Cardiac septum (tissue), 1 donor: ENCODE results near the gene SYT8. TPM values are rescaled to one million over a fixed set of nuclear protein-coding genes. Genes with fewer than 3 reads are reported as not detected.
"Not testable (repeated sequence)": the region's sequence is repeated elsewhere in the genome, so short reads cannot be mapped to it uniquely, and the experiment has no call there.

Experiments
- DNase-seq: peaks from one replicate; pipeline ENCODE4 v3.0.0-alpha.2; 2020; ENCODE audit warnings: low spot score
- intact Hi-C: fragments of 100-400 bp; cut with DNase I; formaldehyde crosslinking; loops from one replicate; pipeline ENCODE4 v1.14.0; 2022
- total RNA-seq: library from RNA; stranded (reverse); fragmentation: NEBNext Ultra II Directional; extraction: Animal tissue kit (Norgen Biotek cat#: 25700); gene quantifications from one replicate; pipeline ENCODE4 v1.2.1, GENCODE V29; 2021
- donor health status: DM: no; HTN: no; CAD: no.

The SYT8 gene
- total RNA-seq, 1 donor from 2014 or later: not detected

GRCh38 chr11:1867381-1867780, 32.6 kb downstream of the SYT8 start:
- intact Hi-C loops: no loop called here
- no peak for DNase-seq

- DNase-seq: no peak
- intact Hi-C loops: no loop called here
Observed at GRCh38 chr11:1868056-1868635, 33.4 kb downstream of the SYT8 start.

GRCh38 chr11:1868636-1869291, 34.0 kb downstream of the SYT8 start:
- DNase-seq: no peak
- intact Hi-C loops: no loop called here

GRCh38 chr11:1869427-1870325, 34.9 kb downstream of the SYT8 start:
- no peak for DNase-seq
- intact Hi-C loops: no loop called here

GRCh38 chr11:1870326-1870696, 35.5 kb downstream of the SYT8 start:
- intact Hi-C loops: no loop called here
- DNase-seq: no peak

GRCh38 chr11:1870721-1871466, 36.1 kb downstream of the SYT8 start:
- no peak for DNase-seq
- intact Hi-C loops: no loop called here

GRCh38 chr11:1871531-1871930, 36.7 kb downstream of the SYT8 start:
- DNase-seq: no peak
- intact Hi-C loops: no loop called here

- DNase-seq: no peak
- intact Hi-C loops: no loop called here
Observed at GRCh38 chr11:1872267-1872985, 37.6 kb downstream of the SYT8 start.

- no peak for DNase-seq
- intact Hi-C loops: no loop called here
Observed at GRCh38 chr11:1873048-1873812, 38.4 kb downstream of the SYT8 start.

- intact Hi-C loops, DNase-seq: not testable (repeated sequence)
Observed at GRCh38 chr11:1873813-1874150, 39.0 kb downstream of the SYT8 start.

GRCh38 chr11:1874441-1875092, 39.8 kb downstream of the SYT8 start:
- DNase-seq, intact Hi-C loops: not testable (repeated sequence)

- peak; percentile 75 for DNase-seq
- intact Hi-C loops: no loop called here
Observed at GRCh38 chr11:1875093-1875850, 40.5 kb downstream of the SYT8 start.

- intact Hi-C loops, DNase-seq: not testable (repeated sequence)
Observed at GRCh38 chr11:1875851-1876301, 41.1 kb downstream of the SYT8 start.

- DNase-seq: peak; percentile 81
- intact Hi-C loops: no loop called here
Observed at GRCh38 chr11:1876361-1877063, 41.7 kb downstream of the SYT8 start.

GRCh38 chr11:1877211-1878136, 42.7 kb downstream of the SYT8 start:
- DNase-seq: peak; percentile 78
- intact Hi-C loops: no loop called here
